SU-DHL-6 (cell line): ENCODE results near the gene IRF2BP1.

Source experiments
- EZH2phosphoT487 ChIP-seq: fragments of 200-600 bp; sonication (generic), shearing (Covaris generic); conservative IDR thresholded peaks from 2 replicates; pipeline ENCODE4 v1.6.1; 2018; ENCODE audit warnings: mild to moderate bottlenecking, antibody characterized with exemption, low read length, moderate library complexity, mixed read lengths
- TF ChIP-seq, protein P1 (sequence below): fragments of 200-600 bp; sonication (generic); IDR thresholded peaks from one replicate; pipeline ENCODE4 v1.5.1; 2017; ENCODE audit warnings: antibody characterized with exemption, mild to moderate bottlenecking, low read length, moderate library complexity; ENCODE audit not compliant: insufficient read depth, poor library complexity, severe bottlenecking

GRCh38 chr19:45863335-45863839 is 22.6 kb downstream of the IRF2BP1 start:
- TF ChIP-seq EZH2phosphoT487 = no peak
- TF ChIP-seq, protein P1, sequence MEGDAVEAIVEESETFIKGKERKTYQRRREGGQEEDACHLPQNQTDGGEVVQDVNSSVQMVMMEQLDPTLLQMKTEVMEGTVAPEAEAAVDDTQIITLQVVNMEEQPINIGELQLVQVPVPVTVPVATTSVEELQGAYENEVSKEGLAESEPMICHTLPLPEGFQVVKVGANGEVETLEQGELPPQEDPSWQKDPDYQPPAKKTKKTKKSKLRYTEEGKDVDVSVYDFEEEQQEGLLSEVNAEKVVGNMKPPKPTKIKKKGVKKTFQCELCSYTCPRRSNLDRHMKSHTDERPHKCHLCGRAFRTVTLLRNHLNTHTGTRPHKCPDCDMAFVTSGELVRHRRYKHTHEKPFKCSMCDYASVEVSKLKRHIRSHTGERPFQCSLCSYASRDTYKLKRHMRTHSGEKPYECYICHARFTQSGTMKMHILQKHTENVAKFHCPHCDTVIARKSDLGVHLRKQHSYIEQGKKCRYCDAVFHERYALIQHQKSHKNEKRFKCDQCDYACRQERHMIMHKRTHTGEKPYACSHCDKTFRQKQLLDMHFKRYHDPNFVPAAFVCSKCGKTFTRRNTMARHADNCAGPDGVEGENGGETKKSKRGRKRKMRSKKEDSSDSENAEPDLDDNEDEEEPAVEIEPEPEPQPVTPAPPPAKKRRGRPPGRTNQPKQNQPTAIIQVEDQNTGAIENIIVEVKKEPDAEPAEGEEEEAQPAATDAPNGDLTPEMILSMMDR = no peak
